GM18499 (cell line): ENCODE measurements around the gene GPLD1.

Source experiments
- ATAC-seq: cut with Tn5 transposase; IDR thresholded peaks from one replicate; pipeline ENCODE4 v1.9.1; 2021; ENCODE audit warnings: moderate number of reproducible peaks; ENCODE audit not compliant: insufficient read depth, unreplicated experiment

Gene GPLD1

GRCh38 chr6:24501914-24502313, 12.5 kb upstream of the GPLD1 start:
- ATAC-seq, result no peak

GRCh38 chr6:24501374-24501773, 12.0 kb upstream of the GPLD1 start:
- no peak for ATAC-seq

GRCh38 chr6:24500683-24501082, 11.3 kb upstream of the GPLD1 start:
- ATAC-seq, result no peak

GRCh38 chr6:24497254-24497970, 8.0 kb upstream of the GPLD1 start:
- ATAC-seq, result no peak

GRCh38 chr6:24494821-24495795, 5.7 kb upstream of the GPLD1 start, which contains the start of gene ALDH5A1:
Gene ALDH5A1, plus strand, starts transcription at chr6:24494969. Its CDS starts 28 bp downstream, at chr6:24494997.
- peak; percentile 40 for ATAC-seq

GRCh38 chr6:24493945-24494820, 4.8 kb upstream of the GPLD1 start:
- ATAC-seq, result peak; percentile 9

GRCh38 chr6:24492475-24492874, 3.1 kb upstream of the GPLD1 start:
- ATAC-seq, result no peak

GRCh38 chr6:24490948-24491347, 1.6 kb upstream of the GPLD1 start:
- no peak for ATAC-seq

GRCh38 chr6:24489881-24490280, 503 bp upstream of the GPLD1 start:
- no peak for ATAC-seq

GRCh38 chr6:24486065-24486464, 3.3 kb downstream of the GPLD1 start:
- no peak for ATAC-seq

GRCh38 chr6:24484657-24485323, 4.6 kb downstream of the GPLD1 start:
- ATAC-seq, result no peak

- ATAC-seq, result no peak
Measured at GRCh38 chr6:24481449-24481848, 7.9 kb downstream of the GPLD1 start.

GRCh38 chr6:24480705-24481104, 8.7 kb downstream of the GPLD1 start:
- no peak for ATAC-seq

GRCh38 chr6:24478903-24479302, 10.5 kb downstream of the GPLD1 start:
- ATAC-seq, result no peak

GRCh38 chr6:24477070-24477469, 12.3 kb downstream of the GPLD1 start:
- ATAC-seq, result no peak

GRCh38 chr6:24476631-24477030, 12.7 kb downstream of the GPLD1 start:
- ATAC-seq, result no peak

- no peak for ATAC-seq
Measured at GRCh38 chr6:24472181-24472580, 17.2 kb downstream of the GPLD1 start.

- ATAC-seq, result no peak
Measured at GRCh38 chr6:24469811-24470210, 19.6 kb downstream of the GPLD1 start.

- no peak for ATAC-seq
Measured at GRCh38 chr6:24464253-24465038, 24.9 kb downstream of the GPLD1 start.
